ENCODE measurements around the gene QSOX1.

DNA sequence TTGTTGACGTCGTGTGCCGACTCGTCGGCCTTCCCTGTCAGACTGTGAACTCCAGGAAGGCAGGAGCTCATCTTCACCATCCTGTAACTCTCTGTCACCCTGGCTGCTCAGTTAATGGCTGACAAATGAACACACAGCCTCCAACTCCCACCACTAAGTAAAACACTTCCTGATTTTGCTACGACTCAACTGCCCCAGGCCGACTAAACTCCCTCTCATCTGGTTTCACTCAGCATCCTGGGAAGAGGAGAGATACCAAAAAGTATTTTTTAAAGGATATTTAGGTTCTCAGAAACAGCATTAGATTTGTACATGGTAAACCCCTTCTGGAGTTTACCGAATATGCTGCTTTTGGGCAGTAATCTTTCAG, 57.2 kb downstream of the QSOX1 start:
- TF ChIP-seq, protein P1, sequence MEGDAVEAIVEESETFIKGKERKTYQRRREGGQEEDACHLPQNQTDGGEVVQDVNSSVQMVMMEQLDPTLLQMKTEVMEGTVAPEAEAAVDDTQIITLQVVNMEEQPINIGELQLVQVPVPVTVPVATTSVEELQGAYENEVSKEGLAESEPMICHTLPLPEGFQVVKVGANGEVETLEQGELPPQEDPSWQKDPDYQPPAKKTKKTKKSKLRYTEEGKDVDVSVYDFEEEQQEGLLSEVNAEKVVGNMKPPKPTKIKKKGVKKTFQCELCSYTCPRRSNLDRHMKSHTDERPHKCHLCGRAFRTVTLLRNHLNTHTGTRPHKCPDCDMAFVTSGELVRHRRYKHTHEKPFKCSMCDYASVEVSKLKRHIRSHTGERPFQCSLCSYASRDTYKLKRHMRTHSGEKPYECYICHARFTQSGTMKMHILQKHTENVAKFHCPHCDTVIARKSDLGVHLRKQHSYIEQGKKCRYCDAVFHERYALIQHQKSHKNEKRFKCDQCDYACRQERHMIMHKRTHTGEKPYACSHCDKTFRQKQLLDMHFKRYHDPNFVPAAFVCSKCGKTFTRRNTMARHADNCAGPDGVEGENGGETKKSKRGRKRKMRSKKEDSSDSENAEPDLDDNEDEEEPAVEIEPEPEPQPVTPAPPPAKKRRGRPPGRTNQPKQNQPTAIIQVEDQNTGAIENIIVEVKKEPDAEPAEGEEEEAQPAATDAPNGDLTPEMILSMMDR (conservative IDR thresholded peaks at IDR 0.05), result no peak
- TF ChIP-seq EZH2 (IDR thresholded peaks at IDR 0.05; ENCODE audit: low read depth), result no peak
